SK-N-SH treated with all-trans-retinoic acid at 6 μM for 48 hours (cell line): ENCODE results near the gene KIRREL3.

Source experiments
- CSDC2 ChIP-seq: fragments of 250-450 bp; sonication (Bioruptor Pico); IDR thresholded peaks from 2 replicates; pipeline ENCODE4 v1.5.0; 2020; ENCODE audit warnings: mild to moderate bottlenecking, moderate library complexity
- ESRRG ChIP-seq: fragments of 250-450 bp; sonication (Bioruptor Pico); IDR thresholded peaks from 2 replicates; pipeline ENCODE4 v1.6.1; 2021; ENCODE audit warnings: mild to moderate bottlenecking
- GLIS3 ChIP-seq: fragments of 250-450 bp; sonication (Bioruptor Pico); IDR thresholded peaks from 2 replicates; pipeline ENCODE4 v1.5.0; 2020; ENCODE audit warnings: mild to moderate bottlenecking, moderate library complexity
- PATZ1 ChIP-seq: fragments of 250-450 bp; sonication (Bioruptor Pico); IDR thresholded peaks from 2 replicates; pipeline ENCODE4 v1.8.0; 2020; ENCODE audit warnings: mild to moderate bottlenecking, moderate library complexity, borderline replicate concordance
- PPARA ChIP-seq: fragments of 250-450 bp; sonication (Bioruptor Pico); IDR thresholded peaks from 2 replicates; pipeline ENCODE4 v1.5.0; 2020; ENCODE audit warnings: mild to moderate bottlenecking, borderline replicate concordance
- RARB ChIP-seq: fragments of 250-450 bp; sonication (Bioruptor Pico); IDR thresholded peaks from 2 replicates; pipeline ENCODE4 v1.8.0; 2021; ENCODE audit warnings: mild to moderate bottlenecking, moderate library complexity
- SNAI2 ChIP-seq: fragments of 250-450 bp; sonication (Bioruptor Pico); IDR thresholded peaks from 2 replicates; pipeline ENCODE4 v1.5.0; 2020; ENCODE audit warnings: mild to moderate bottlenecking, moderate library complexity
- ZC3H10 ChIP-seq: fragments of 250-450 bp; sonication (Bioruptor Pico); IDR thresholded peaks from 2 replicates; pipeline ENCODE4 v1.5.1; 2021; ENCODE audit warnings: mild to moderate bottlenecking, moderate library complexity
- ZFP3 ChIP-seq: fragments of 250-450 bp; sonication (Bioruptor Pico); IDR thresholded peaks from 2 replicates; pipeline ENCODE4 v1.5.0; 2020; ENCODE audit warnings: mild to moderate bottlenecking, moderate library complexity
- ZNF565 ChIP-seq: fragments of 450-650 bp; formaldehyde crosslinking; conservative IDR thresholded peaks from 2 replicates; pipeline ENCODE4 v1.5.0; 2020; ENCODE audit warnings: low read depth, mild to moderate bottlenecking, moderate library complexity

- TF ChIP-seq ESRRG (CRISPR knock-in tag), result no peak
- TF ChIP-seq RARB (CRISPR knock-in tag), result no peak
- TF ChIP-seq PATZ1 (CRISPR knock-in tag), result no peak
- no peak for TF ChIP-seq ZFP3
- no peak for TF ChIP-seq CSDC2 (CRISPR knock-in tag)
- no peak for TF ChIP-seq SNAI2 (CRISPR knock-in tag)
- no peak for TF ChIP-seq GLIS3
- no peak for TF ChIP-seq ZNF565 (CRISPR knock-in tag)
- no peak for TF ChIP-seq ZC3H10 (CRISPR knock-in tag)
- TF ChIP-seq PPARA (CRISPR knock-in tag), result no peak
Observed at GRCh38 chr11:126406368-126406767, 594.2 kb downstream of the KIRREL3 start.
